HG03064 (cell line): ENCODE data around the gene SHFL.

Experiments
- ATAC-seq: cut with Tn5 transposase; IDR thresholded peaks from one replicate; pipeline ENCODE4 v1.9.1; 2021; ENCODE audit warnings: low read depth; ENCODE audit not compliant: unreplicated experiment

Gene SHFL

DNA sequence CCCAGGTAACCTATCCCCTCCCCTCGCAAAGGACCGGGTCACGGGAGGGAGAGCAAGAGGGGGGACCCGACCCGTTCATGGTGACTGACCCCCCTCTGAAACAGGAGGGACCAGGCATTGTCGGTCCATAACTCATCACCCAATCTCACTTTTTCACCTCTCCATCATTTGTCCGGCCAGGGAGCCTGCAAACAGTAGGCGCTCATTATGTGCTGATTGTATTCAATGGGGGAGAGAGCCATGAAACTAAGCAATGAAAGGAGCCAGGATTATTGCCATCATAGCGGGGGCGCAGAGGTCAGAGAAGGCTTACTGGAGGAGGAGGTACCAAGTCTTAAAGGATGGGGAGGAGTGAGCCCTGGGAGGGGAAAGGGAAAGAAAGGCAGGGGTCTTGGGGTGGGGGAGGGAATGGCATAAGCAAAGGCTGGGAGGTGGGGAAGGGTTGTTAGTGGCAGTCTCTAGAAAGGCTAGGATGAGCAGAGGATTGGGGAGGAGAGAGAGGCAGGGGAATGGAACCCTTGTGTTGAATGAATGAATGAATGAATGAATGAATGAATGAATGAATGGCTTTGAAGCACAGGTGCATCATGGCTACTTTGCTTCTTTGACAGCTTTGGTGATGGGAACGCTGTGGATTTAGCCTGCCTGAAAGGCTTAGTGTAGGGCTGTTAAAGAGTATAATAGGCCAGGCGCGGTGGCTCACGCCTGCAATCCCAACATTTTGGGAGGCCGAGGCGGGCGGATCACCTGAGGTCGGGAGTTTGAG is 1.4 kb downstream of the SHFL start:
- no peak for ATAC-seq

DNA sequence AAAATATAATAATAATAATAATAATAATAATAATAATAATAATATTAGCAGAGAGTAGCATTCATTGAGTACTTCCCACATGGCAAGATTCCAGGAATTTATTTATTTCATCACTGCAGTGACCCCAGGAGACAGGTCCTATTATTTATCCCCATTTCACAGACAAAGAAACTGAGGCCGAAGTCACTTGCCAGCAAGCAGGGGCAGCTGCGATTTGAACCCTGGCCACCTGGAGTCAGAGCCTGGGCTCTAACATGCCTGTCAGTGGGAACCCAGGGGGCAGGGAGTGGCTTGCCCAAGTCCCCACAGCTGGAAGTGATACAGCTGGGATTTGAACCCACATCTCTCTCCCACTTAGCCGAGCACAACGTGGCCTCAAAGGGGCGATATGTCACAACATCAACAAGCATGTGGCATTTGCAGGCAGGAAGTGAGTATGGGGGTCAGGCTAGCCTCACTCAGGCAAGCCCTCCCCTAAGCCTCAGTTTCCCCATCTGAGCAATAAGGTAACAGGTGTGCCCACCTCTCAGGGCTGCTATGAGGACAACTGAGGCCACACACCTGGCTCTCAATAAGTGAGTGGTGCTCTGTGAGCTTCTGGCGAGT is 2.9 kb downstream of the SHFL start:
- ATAC-seq, result no peak

DNA sequence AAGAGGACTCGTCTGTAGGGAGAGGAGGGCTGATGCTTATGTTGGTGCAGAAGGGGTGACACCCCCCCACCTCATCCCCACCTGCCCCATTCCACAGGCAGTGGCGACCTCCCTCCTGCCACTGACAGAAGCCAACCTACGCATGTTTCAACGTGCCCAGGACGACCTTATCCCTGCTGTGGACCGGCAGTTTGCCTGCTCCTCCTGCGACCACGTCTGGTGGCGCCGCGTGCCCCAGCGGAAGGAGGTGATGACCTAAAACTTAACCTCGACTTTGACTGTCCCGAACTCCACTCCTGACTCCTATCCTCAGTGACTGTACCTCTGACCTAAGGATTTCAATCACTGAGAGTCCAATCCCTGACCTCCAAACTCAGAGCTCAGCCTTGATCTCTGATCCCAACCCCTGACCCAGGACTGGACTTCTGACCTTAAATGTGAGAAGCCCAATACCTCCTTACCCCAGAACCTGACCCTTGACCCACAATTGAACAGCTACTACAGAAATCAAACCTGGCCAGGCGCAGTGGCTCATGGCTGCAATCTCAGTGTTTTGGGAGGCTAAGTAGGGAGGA is 3.8 kb downstream of the SHFL start:
- no peak for ATAC-seq

DNA sequence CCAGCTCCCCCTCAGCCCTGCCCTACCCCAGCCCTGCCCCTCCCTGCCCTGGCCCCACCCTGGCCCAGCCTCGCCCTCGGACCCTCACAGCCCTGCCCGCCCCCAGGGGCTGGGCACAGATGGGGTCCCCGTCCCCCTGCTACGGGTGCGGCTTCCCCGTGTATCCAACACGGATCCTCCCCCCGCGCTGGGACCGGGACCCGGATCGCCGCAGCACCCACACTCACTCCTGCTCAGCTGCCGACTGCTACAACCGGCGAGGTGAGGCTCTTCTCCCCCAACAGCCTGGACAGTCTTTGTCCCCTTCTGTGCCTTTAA is 5.2 kb downstream of the SHFL start:
- ATAC-seq, result no peak

DNA sequence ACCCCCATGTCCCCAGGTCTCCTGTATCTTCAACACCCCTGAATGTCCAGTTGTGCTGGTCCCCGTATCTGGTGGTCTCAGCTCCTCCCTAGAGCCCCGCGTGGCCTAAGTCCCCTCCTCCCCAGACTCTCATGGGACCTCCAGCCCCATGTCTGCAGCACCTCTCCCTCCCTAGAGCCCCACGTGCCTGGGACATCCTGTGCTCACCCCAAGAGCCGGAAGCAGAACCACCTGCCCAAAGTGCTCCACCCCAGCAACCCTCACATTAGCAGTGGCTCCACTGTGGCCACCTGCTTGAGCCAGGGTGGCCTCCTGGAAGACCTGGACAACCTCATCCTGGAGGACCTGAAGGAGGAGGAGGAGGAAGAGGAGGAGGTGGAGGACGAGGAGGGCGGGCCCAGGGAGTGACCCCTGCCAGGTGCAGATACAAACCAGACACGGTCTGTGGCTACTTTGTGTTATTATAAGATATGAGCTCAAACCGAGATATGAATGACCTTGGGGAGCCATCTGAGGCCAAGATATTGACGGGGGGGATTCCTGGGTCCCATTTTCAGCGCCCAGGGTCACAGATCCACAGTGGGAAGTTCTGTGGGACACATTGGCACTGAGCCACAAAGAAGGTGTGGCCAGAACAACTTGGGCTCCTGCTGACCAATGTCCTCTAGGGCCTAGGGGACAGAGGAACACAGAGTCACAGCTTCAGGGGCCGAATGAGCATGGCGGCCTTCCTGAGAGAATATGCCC is 6.0 kb downstream of the SHFL start:
- ATAC-seq, result no peak

DNA sequence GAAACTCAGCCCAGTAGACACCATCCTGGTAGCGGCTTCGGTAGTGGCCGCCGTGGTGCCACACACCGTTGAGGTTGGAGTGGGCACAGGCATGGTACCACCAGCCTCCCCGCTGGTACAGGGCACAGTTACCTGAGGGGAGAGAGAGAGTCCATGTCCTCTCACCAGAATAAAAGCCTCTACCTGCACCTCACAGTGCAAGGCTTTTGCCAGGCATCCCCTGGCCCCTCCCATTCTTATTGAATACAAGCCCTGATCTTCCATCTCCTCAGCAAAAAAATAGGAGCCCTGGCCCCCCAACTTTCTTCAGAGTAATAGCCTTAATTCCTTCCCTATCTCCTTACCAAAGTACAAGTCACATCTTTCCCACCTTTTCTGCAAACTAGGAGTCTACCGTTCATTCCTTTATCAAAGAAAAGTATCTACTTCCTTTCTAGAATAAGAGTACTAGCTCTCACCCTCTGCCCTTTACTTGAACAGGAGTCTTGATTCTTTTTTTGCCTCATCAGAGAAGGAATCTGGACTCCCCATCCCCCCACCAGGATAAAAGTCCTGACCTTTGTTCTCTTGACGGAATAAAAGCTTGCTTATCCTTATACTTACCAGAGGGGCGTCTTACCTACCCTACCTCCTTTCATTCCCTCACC is 6.7 kb downstream of the SHFL start:
- ATAC-seq, result no peak

DNA sequence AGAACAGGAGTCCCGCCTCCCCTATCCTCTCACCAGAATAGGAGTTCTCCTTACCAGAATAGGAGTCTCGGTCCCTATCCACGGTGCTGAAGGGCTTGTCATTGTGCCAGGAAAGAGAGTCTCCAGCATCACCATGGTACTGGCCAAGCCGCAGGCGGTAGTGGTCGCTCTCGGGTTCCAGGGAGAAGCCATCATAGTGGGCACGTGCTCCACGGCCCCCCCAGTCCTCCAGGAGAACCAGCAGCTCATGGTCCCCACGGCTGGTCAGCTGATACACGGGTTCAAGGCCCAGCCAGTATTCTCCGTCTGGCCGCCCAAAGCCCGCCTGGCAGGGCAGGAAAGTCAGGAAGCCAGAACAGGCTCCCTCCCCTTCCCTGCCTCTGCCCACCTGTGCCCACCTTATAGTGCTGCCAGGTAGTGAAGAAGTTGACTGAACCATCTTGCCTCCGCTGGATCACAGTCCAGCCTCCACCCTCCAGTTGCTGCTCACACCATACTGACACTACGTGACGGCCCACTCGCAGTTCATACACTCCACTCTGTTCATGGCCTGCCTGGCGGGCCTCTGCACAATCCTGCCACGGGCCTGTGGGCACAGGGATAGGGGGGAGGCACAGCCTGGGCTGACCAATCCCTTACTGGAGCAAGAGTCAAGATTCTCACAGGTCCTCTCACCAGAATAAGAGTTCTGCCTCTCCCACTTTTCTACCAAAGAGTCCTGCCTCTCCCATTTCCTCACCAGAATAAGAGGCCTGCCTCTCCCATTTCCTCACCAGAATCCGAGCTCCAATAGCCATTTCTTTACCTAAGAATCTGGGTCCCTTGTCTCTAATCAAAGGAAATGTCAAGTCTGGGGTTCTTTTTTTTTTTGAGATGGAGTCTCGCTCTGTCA is 7.4 kb downstream of the SHFL start:
- ATAC-seq, result no peak

DNA sequence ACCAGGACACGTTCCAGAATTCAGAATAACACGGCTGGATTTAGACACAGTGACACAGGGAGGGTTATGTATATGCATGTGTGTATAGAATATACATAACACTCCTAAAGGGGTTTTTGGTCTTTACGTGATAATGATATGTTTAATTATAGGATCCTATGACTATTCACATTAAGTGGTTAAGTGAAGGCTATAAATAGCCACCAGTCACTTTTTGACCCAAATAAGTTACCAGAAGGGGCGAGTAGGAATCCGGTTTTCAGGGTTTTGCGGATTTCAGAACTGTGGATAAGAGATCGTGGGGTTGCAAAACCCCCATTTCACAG is 9.5 kb downstream of the SHFL start:
- no peak for ATAC-seq

DNA sequence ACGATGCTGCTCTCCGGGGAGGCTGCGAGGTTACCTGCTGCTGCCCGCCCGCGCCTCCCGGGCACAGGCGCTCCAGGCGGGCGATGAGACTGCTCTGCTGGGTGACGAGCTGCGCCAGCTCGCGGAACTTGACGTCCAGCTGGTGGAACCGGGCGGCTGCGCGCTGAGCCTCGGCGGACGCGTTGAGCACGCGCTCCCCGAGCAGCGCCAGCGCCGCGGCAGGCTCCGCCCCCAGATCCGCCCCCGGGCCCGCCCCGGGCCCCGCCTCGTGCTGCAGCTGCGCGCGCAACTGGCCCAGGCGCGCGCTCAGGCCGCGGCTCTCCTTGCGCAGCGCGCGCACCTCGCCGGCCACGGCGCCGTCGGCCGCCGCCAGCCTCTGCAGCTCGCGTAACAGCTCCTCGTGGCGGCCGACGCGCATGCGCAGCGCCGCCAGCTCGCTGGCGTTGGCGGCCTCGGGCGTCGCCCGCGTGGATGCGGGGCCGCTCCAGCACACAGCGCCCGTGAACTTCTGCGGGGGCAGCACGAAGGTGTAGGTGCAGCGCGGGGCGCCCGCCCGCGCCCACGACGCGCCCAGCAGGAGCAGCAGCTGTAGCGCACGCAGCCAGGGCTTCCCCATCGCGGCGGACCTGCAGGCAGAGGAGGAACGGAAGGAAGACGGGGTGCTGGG is 10.0 kb downstream of the SHFL start:
- ATAC-seq, result peak; percentile 50

DNA sequence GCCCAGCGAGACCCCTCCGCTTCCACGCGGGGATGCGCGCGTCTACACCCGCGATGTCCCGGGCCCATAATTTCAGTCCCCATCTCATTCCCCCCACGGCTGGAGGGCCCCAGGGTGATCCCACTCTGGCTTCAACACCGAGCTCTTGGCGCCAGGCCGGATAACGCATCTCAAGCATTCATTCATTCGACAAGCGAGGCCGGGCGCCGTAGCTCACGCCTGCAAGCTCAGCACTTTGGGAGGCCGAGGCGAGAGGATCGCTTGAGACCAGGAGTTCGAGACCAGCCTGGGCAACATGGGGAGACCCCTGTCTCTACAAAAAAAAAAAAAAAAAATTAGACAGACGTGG is 10.5 kb downstream of the SHFL start:
- ATAC-seq, result no peak

DNA sequence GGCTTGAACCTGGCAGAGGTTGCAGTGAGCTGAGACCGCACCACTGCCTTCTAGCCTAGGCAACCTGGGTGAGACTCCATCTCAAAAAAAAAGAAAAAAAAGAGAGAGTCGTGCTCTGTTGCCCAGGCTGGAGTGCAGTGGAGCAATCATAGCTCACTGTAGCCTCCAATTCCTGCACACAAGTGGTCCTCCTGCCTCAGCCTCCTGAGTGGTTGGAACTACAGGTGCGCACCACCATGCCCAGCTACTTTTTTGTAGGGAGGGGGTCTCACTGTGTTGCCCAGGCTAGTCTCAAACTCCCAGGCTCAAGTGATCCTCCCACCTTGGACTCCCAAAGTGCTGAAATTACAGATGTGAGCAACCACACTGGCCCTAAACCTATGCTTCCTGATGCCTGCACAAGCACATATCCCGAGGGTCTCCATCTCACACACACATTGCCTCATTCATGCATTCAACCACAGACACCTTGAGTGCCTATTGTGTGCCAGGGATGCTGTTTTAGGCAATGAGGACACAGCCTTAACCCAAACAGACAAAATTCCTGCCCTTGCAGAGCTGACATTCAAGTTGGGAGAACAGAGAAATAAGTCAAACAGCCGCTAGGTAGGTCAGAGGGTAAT is 14.2 kb downstream of the SHFL start:
- ATAC-seq, result no peak

DNA sequence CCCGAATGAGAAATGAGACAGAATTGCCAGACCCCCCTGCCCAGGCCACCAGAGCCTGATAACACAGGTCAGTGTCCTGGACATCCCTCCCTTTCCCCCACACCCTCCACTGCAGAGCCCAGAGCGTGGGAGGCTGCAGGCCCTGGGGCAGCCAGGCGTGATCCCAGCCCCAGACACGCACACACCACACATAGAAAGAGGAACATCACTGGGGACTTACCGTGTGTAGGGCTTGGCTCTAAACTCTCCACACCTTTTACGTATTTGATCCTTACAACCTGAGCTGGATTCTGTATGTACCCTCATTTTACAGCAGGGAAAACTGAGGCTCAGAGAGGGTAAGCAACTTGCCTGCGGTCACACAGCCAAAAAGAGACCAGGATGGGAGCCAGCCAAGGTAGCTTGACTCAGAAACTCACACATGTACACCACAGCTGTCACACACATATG is 16.7 kb downstream of the SHFL start:
- no peak for ATAC-seq

DNA sequence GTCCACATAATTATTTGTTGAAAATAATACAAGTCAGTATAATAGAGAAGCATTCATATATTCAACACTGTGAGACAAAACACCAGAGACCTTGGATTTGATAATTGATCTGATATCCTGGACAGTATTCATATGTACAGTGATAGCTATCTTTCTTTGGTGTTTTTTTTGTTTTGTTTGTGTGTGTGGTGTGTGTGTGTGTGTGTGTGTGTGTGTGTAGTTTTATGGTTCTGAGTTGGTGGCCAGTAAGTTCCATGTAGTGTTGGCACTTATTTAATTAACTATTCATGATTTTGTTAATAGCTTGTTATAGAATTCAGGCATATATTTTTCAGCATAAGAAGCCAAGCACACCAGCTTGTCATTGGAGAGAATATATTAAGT is 18.0 kb downstream of the SHFL start:
- ATAC-seq, result no peak

DNA sequence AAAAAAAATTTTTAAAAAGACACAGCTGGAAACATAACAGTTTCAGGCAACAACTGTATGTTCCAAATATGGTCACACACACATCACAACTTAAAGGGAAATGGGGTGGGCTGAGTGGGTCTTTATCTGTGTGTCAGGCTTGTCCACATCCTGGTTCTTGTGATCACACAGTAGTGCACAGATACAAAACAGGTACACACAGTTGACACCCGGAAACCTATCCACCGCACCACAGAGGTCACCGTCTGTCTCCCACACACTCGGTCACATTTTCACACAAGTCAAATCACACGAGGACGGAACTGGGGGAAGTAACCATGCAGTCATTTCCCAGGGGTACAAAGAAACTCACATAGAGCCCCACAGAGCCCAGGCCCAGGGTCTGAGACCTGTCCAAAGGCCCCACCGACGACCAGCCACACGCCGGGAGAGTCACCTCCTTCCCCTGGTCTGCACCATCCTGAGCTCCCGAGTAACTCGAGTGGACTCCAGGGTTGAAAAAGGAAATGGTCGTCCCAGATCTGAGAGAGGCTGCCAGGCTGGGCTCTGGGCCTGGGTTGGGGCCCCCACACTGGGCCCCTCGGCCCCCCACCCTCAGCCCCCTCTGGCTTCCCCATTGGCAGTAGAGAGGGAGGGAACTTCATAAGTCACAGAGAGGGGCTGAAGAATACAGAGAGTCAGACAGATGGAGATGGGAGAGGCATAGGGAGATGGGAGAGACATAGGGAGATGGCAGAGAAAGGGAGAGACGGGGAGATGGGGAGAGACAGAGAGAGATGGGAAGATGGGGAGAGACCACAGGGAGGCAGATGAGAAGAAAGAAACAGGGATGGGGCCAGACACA is 18.8 kb downstream of the SHFL start:
- ATAC-seq, result no peak

DNA sequence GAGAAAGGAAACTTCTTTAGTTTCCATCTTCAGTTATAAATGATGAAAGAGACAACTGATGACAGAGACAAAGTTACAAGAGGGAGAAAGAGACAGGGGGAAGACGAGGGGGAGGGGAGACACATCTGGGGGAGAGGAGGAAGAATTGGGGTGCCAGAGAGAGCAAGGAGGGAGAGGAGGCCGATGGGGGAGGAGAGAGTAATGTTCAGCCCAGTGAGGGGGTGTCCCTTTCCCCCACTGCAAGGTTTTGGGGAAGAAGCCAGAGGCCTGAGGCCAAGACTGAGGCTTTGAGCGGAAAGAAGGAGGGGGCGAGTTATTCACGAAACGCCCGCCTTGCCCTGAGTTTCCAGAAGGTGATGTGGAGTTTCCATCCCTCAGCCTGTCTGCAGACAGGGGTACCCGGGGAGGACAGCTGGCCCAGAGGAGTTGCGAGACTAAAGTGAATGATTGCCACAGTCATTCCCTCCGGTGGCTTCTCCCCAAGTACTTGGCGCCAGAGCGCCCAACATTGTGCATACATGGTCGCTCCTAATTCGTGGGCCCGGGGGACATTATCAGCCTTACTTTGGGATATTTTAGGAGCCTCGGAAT is 19.5 kb downstream of the SHFL start:
- peak; percentile 9 for ATAC-seq

DNA sequence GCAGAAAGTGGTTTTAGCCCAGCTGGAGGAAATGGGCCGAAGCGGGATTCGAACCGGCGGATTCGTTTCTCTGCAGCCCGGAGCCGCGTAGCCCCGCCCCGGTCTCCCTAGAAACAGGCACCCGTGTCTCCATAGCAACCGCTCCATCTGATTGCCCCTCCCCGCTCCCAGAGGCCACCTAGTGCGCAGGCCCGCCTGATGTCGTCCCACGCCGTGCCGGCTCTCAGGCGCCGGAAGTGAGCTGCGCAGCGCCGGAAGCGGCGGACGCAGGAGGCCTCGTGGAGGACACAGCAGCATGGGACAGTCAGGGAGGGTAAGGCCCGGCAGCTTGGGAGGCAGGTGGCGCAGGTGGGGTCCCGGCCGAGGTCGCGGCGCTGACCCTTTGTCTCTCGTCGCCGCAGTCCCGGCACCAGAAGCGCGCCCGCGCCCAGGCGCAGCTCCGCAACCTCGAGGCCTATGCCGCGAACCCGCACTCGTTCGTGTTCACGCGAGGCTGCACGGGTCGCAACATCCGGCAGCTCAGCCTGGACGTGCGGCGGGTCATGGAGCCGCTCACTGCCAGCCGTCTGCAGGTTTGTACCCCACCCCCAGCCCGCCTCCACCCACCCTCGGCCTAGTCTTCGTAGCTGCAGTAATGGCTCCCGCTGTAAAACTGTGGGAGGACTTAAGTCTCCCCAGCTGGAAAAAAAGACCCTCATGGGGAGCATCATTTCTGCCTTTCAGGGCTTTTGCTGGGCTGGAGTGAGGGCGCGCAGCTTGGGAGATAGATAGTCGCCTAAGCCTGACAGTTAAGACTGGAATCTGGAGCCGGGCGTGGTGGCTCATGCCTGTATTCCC is 20.2 kb downstream of the SHFL start, which contains the start of gene PPAN:
Gene PPAN, plus strand, starts transcription at position 263 of the 837 bp plus-strand sequence. Its CDS starts 33 bp downstream, at position 296.
- ATAC-seq, result peak; percentile 39

DNA sequence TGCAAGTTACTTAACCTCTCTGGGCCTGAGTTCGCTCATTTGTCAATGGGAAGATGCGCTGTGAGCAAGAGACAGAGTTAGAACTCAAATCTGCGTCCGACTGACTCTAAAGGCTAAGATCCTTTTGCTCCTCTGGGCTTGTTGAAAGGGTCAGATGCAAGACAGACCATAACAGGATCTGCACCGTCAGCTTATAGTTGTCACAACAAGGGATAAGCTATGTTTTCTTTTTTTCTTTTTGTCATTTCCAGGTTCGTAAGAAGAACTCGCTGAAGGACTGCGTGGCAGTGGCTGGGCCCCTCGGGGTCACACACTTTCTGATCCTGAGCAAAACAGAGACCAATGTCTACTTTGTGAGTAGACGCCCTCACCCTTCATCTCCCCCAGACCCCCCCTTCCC is 21.1 kb downstream of the SHFL start:
- no peak for ATAC-seq
